Parathyroid adenoma (tissue), 2 donors: Measurements from ENCODE around the gene CKS1B.
A peak's percentile ranks its signal among the peaks of the same experiment; 100 is the strongest.
"Not testable (repeated sequence)": the region's sequence is repeated elsewhere in the genome, so short reads cannot be mapped to it uniquely, and the experiment has no call there.

Experiments
- H2AFZ ChIP-seq: fragments of 300-600 bp; sonication (generic); one replicate; pipeline ENCODE4 v1.7.0; 2017; ENCODE audit warnings: antibody characterized with exemption, mild to moderate bottlenecking
- H3K27ac ChIP-seq: fragments of 300-600 bp; sonication (generic); one replicate; pipeline ENCODE4 v1.7.0; 2017
- H3K27me3 ChIP-seq: fragments of 300-600 bp; sonication (generic); one replicate; pipeline ENCODE4 v1.7.0; 2017; ENCODE audit warnings: low read length; ENCODE audit not compliant: control insufficient read depth, insufficient read depth
- H3K36me3 ChIP-seq: fragments of 300-600 bp; sonication (generic); one replicate; pipeline ENCODE4 v1.7.0; 2017; ENCODE audit warnings: low read length; ENCODE audit not compliant: control insufficient read depth, insufficient read depth
- H3K4me1 ChIP-seq: fragments of 300-600 bp; sonication (generic); one replicate; pipeline ENCODE4 v1.7.0; 2017; ENCODE audit warnings: control low read depth
- H3K4me2 ChIP-seq: fragments of 300-600 bp; sonication (generic); one replicate; pipeline ENCODE4 v1.7.0; 2017; ENCODE audit warnings: low read length
- H3K4me3 ChIP-seq: fragments of 300-600 bp; sonication (generic); one replicate; pipeline ENCODE4 v1.7.0; 2017; ENCODE audit warnings: low read depth, low read length
- H3K79me2 ChIP-seq: fragments of 300-600 bp; sonication (generic); one replicate; pipeline ENCODE4 v1.7.0; 2017; ENCODE audit warnings: control low read depth
- H3K9ac ChIP-seq: fragments of 300-600 bp; sonication (generic); one replicate; pipeline ENCODE4 v1.7.0; 2017; ENCODE audit warnings: mild to moderate bottlenecking
- H3K9me3 ChIP-seq: fragments of 300-600 bp; sonication (generic); one replicate; pipeline ENCODE4 v1.7.0; 2017; ENCODE audit warnings: low read length; ENCODE audit not compliant: control insufficient read depth
- TF ChIP-seq, protein P1 (sequence below): fragments of 300-600 bp; sonication (generic); IDR thresholded peaks from one replicate; pipeline ENCODE4 v1.7.0; 2017; ENCODE audit warnings: antibody characterized with exemption, mild to moderate bottlenecking
- donor health status: primary hyperparathyroidism.

Gene CKS1B

DNA sequence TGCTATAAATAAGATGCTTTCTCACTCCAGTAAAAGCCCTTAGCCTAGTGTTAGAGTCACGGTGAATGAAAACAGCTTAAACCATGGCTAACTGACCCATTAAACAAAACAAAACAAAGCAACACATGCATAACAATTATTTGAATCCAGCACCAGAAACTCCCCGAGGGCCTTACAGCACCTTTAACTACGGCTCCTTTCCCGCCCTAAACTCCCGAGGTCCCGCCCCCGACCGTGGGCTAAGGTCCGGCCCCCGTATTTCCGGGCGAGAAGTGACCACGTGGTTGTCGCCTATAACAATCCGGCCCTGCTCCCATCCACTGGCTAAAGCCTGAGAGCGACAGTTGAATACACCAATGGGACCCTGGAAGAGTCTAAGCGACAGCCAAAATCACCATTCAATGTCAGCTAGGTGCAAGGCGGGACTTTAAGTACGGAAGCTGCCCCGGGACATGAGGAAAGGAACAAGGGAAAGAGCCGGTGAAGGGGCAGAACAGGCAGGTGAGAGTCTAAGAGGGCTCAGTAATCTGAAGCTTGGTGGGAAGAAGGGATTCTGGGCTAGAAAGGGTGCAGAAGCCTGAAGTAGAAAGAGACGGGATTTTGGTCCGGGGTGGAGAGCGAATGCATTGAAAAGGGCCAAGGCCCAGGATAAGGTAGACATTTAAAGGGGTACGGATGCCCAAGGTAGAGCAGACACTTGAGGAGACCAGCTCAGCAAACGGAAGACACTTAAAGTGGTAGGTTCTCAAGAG, 8.6 kb downstream of the CKS1B start, which contains the start of gene FLAD1:
Gene FLAD1, plus strand, starts transcription at position 448 of the 752 bp plus-strand sequence. CDS start 351 bp downstream, outside the sequence.
- no peak within 1 kb of the TSS for H3K9ac ChIP-seq

DNA sequence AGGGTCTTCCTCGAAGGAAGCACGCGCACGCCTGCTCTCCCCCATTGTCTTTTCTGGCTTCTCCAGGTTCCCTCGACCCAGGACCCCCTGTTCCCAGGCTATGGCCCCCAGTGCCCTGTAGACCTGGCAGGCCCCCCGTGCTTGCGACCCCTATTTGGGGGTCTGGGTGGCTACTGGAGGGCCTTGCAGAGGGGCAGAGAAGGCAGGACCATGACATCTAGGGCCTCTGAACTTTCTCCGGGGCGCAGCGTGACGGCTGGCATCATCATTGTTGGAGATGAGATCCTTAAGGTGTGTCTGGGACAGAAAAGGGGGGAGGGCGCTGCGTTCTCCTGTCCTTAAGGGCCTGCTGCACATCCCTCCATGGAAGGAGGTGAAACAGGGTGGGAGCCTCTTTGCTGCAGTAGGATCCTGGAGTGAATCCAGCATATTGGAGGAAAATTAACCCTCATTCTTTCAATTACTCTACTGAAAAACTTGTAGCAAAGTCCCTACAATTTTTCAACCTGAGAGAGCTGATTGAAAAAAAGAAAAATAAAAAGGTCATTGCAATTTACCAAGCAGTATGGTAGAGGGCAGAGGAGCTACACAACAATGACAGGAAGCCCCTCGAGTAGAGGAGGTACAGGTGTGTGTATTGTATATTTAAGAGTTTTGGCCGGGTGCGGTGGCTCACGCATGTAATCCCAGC, 9.4 kb downstream of the CKS1B start:
- TF ChIP-seq, protein P1, sequence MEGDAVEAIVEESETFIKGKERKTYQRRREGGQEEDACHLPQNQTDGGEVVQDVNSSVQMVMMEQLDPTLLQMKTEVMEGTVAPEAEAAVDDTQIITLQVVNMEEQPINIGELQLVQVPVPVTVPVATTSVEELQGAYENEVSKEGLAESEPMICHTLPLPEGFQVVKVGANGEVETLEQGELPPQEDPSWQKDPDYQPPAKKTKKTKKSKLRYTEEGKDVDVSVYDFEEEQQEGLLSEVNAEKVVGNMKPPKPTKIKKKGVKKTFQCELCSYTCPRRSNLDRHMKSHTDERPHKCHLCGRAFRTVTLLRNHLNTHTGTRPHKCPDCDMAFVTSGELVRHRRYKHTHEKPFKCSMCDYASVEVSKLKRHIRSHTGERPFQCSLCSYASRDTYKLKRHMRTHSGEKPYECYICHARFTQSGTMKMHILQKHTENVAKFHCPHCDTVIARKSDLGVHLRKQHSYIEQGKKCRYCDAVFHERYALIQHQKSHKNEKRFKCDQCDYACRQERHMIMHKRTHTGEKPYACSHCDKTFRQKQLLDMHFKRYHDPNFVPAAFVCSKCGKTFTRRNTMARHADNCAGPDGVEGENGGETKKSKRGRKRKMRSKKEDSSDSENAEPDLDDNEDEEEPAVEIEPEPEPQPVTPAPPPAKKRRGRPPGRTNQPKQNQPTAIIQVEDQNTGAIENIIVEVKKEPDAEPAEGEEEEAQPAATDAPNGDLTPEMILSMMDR: no peak
- no peaks in the 10 kb centered on the region for H3K4me1 ChIP-seq
- H3K27me3 ChIP-seq: no peaks in the 10 kb centered on the region
- H3K27ac ChIP-seq: peak overlapping the region; percentile 18
- H2AFZ ChIP-seq: peak overlapping the region; percentile 65
- H3K4me3 ChIP-seq: peak overlapping the region; percentile 83
- no peaks in the 10 kb centered on the region for H3K9me3 ChIP-seq
- H3K9ac ChIP-seq: no peak overlapping the region
- no peaks in the 10 kb centered on the region for H3K36me3 ChIP-seq
- H3K79me2 ChIP-seq: peaks cover 5% of the 10 kb centered on the region
- H3K4me2 ChIP-seq: peak overlapping the region; percentile 95

More for the DNA sequence above, 8.6 kb downstream of the CKS1B start, which contains the start of gene FLAD1:
- Histone ChIP-seq H3K9me3 (no peaks in the 10 kb centered on the region), H3K4me2 (peak within 1 kb of the TSS; percentile 95), H3K27me3 (no peaks in the 10 kb centered on the region), H3K4me1 (no peaks in the 10 kb centered on the region), H3K36me3 (no peaks in the 10 kb centered on the region), H3K27ac (peak within 1 kb of the TSS; percentile 18), H2AFZ (peak within 1 kb of the TSS; percentile 65), H3K79me2 (peaks cover 5% of the 10 kb centered on the region), H3K4me3 (peak within 1 kb of the TSS; percentile 83)
- TF ChIP-seq, protein P1: no peak

DNA sequence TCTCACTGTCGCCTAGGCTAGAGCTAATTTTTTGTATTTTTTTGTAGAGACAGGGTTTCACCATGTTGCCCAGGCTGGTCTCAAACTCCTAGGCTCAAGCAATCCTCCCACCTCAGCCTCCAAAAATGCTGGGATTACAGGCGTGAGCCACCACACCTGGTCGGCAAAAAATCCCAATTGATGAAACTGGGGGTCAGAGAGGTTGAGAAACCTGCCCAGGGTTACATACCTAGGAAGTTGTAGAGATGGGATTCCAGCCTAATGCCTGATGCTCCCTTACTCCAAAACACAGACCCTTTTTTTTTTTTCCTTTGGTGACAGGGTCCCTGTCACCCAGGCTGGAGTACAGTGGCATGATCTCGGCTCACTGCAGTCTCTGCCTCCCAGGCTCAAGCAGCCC, 12.3 kb downstream of the CKS1B start:
- H3K36me3 ChIP-seq, H3K4me2 ChIP-seq, H3K27ac ChIP-seq, H2AFZ ChIP-seq, H3K9me3 ChIP-seq, H3K79me2 ChIP-seq, H3K9ac ChIP-seq, H3K4me1 ChIP-seq, H3K4me3 ChIP-seq, H3K27me3 ChIP-seq: not testable (repeated sequence)

DNA sequence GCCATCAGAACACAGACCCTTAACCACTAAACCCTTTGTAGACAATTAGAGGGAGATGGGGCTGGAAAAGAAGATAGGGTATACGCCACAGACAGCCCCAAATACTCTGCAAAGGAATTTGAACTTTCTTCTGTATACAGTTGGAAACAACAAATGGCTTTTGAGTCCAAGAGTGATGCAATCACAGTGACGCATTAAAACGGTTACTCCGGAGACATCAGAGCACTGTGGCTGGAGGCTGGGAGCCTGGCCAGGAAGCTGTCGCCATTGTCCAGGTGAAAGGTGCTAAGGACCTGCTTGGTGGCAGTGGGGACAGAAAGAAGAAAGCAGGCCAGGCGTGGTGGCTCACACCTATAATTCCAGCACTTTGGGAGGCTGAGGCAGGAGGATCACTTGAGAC, 12.8 kb downstream of the CKS1B start:
- Histone ChIP-seq H3K4me2 (no peak overlapping the region), H3K79me2 (peaks cover 5% of the 10 kb centered on the region), H3K36me3 (no peaks in the 10 kb centered on the region), H3K4me3 (no peak overlapping the region), H3K27ac (no peak overlapping the region), H2AFZ (no peak overlapping the region), H3K9me3 (no peaks in the 10 kb centered on the region), H3K9ac (no peak overlapping the region), H3K4me1 (no peaks in the 10 kb centered on the region), H3K27me3 (no peaks in the 10 kb centered on the region)
- TF ChIP-seq, protein P1: no peak

DNA sequence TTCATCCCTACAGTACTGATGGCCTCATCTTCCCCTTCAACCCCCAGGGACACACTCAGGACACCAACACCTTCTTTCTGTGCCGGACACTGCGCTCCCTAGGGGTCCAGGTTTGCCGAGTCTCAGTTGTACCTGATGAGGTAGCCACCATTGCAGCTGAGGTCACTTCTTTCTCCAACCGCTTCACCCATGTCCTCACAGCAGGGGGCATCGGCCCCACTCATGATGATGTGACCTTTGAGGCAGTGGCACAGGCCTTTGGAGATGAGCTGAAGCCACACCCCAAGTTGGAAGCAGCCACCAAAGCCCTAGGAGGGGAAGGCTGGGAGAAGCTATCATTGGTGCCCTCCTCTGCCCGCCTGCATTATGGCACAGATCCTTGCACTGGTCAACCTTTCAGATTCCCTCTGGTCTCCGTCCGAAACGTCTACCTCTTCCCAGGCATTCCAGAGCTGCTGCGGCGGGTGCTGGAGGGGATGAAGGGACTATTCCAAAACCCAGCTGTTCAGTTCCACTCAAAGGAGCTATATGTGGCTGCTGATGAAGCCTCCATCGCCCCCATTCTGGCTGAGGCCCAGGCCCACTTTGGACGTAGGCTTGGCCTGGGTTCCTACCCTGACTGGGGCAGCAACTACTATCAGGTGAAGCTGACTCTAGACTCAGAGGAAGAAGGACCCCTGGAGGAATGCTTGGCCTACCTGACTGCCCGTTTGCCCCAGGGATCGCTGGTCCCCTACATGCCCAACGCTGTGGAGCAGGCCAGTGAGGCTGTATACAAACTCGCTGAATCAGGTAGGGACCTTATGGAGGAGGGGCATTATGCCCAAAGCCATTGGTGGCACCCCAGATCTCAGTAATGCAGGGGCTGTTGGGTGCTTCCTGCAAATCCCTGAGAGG, 13.8 kb downstream of the CKS1B start:
- H3K4me3 ChIP-seq: no peak overlapping the region
- H3K79me2 ChIP-seq: peaks cover 5% of the 10 kb centered on the region
- H3K27ac ChIP-seq: no peak overlapping the region
- no peaks in the 10 kb centered on the region for H3K27me3 ChIP-seq
- H2AFZ ChIP-seq: no peak overlapping the region
- no peaks in the 10 kb centered on the region for H3K36me3 ChIP-seq
- H3K9ac ChIP-seq: no peak overlapping the region
- no peaks in the 10 kb centered on the region for H3K9me3 ChIP-seq
- TF ChIP-seq, protein P1: no peak
- no peak overlapping the region for H3K4me2 ChIP-seq
- no peaks in the 10 kb centered on the region for H3K4me1 ChIP-seq
